Uterus (tissue), 4 donors: ENCODE measurements around the gene RIPOR3. TPM values are rescaled to one million over a fixed set of nuclear protein-coding genes. Genes with fewer than 3 reads are reported as not detected.

Experiments used
- DNase-seq, 2 donors: peaks; one replicate each; pipeline ENCODE4 v3.0.0-alpha.2; 2019 to 2020
- H3K27ac ChIP-seq, 2 donors: fragments of 200-600 bp; sonication (generic); 1 replicate in 1 of 2; 2 replicates in 1 of 2; pipeline ENCODE4 v1.5.1; 2016 to 2018
- H3K27me3 ChIP-seq, 2 donors: fragments of 200-600 bp; sonication (generic); one replicate each; pipeline ENCODE4 v1.5.1; 2018 to 2019; ENCODE audit warnings: control low read depth in 1 of 2
- H3K36me3 ChIP-seq, 2 donors: fragments of 200-600 bp; sonication (generic); one replicate each; pipeline ENCODE4 v1.5.1; 2019; ENCODE audit warnings: control low read depth in 1 of 2
- H3K4me1 ChIP-seq, 2 donors: fragments of 200-600 bp; sonication (generic); one replicate each; pipeline ENCODE4 v1.5.1; 2018 to 2019; ENCODE audit warnings: control low read depth in 1 of 2
- H3K4me3 ChIP-seq, 2 donors: fragments of 200-600 bp; sonication (generic); 1 replicate in 1 of 2; 2 replicates in 1 of 2; pipeline ENCODE4 v1.5.1; 2018 to 2019; ENCODE audit warnings: mild to moderate bottlenecking in 1 of 2
- H3K9me3 ChIP-seq, 2 donors: fragments of 200-600 bp; sonication (generic); one replicate each; pipeline ENCODE4 v1.5.1; 2019; ENCODE audit warnings: control low read depth in 1 of 2
- POLR2A ChIP-seq, 2 donors: fragments of 450-650 bp; IDR thresholded peaks; one replicate each; pipeline ENCODE4 v1.6.1; 2016; ENCODE audit warnings: antibody characterized with exemption in 2 of 2, mild to moderate bottlenecking in 1 of 2, moderate library complexity in 1 of 2
- intact Hi-C: fragments of 100-400 bp; cut with DNase I; formaldehyde crosslinking; loops from one replicate; pipeline ENCODE4 v1.15.1; 2023; ENCODE audit warnings: low total_unique reads
- total RNA-seq, 4 donors: library from RNA; depleted of rRNA in 3 of 4; stranded (reverse); fragments of >200 nt in 3 of 4; gene quantifications; one replicate each; pipeline versions ENCODE4 v1.1.0 to v1.2.4, GENCODE V29; 2014 to 2023
- TF ChIP-seq, protein P1 (sequence below), 4 experiments: fragments of 200-600 bp in 2 of 4; fragments of 450-650 bp in 2 of 4; sonication (generic) in 2 of 4; IDR thresholded peaks; one replicate each; pipeline ENCODE4 v1.5.1; 2016 to 2019; ENCODE audit warnings: antibody characterized with exemption in 4 of 4, mild to moderate bottlenecking in 2 of 4, moderate library complexity in 1 of 4
- donor health status: DM: yes; HTN: yes; CAD: no.

RIPOR3 gene
- total RNA-seq, 4 donors from 2014 or later = 9.1 to 85.4 (median 17.8) TPM

- H3K4me3 ChIP-seq = no peak overlapping the region
- no peak for DNase-seq
- no peaks in the 10 kb centered on the region for H3K36me3 ChIP-seq
- intact Hi-C loops = no loop called here
- TF ChIP-seq POLR2A (IDR thresholded peaks at IDR 0.05) = no peak
- no peaks in the 10 kb centered on the region for H3K9me3 ChIP-seq
- no peak overlapping the region for H3K27ac ChIP-seq
- no peaks in the 10 kb centered on the region for H3K27me3 ChIP-seq
- peaks cover 0 to 6% of the 10 kb centered on the region in 2 donors for H3K4me1 ChIP-seq
Observed at GRCh38 chr20:50567860-50568548, 123.3 kb downstream of the RIPOR3 start.

- H3K27me3 ChIP-seq = no peaks in the 10 kb centered on the region
- no peaks in the 10 kb centered on the region for H3K36me3 ChIP-seq
- H3K9me3 ChIP-seq = no peaks in the 10 kb centered on the region
- TF ChIP-seq, protein P1, sequence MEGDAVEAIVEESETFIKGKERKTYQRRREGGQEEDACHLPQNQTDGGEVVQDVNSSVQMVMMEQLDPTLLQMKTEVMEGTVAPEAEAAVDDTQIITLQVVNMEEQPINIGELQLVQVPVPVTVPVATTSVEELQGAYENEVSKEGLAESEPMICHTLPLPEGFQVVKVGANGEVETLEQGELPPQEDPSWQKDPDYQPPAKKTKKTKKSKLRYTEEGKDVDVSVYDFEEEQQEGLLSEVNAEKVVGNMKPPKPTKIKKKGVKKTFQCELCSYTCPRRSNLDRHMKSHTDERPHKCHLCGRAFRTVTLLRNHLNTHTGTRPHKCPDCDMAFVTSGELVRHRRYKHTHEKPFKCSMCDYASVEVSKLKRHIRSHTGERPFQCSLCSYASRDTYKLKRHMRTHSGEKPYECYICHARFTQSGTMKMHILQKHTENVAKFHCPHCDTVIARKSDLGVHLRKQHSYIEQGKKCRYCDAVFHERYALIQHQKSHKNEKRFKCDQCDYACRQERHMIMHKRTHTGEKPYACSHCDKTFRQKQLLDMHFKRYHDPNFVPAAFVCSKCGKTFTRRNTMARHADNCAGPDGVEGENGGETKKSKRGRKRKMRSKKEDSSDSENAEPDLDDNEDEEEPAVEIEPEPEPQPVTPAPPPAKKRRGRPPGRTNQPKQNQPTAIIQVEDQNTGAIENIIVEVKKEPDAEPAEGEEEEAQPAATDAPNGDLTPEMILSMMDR (IDR thresholded peaks at IDR 0.05) = no peak
- no peak for TF ChIP-seq POLR2A (IDR thresholded peaks at IDR 0.05)
- no peak overlapping the region for H3K4me3 ChIP-seq
- intact Hi-C loops = no loop called here
- H3K27ac ChIP-seq = no peak overlapping the region
- DNase-seq = no peak
- H3K4me1 ChIP-seq = no peaks in the 10 kb centered on the region
Observed at GRCh38 chr20:50565871-50566270, 125.5 kb downstream of the RIPOR3 start.

DNA sequence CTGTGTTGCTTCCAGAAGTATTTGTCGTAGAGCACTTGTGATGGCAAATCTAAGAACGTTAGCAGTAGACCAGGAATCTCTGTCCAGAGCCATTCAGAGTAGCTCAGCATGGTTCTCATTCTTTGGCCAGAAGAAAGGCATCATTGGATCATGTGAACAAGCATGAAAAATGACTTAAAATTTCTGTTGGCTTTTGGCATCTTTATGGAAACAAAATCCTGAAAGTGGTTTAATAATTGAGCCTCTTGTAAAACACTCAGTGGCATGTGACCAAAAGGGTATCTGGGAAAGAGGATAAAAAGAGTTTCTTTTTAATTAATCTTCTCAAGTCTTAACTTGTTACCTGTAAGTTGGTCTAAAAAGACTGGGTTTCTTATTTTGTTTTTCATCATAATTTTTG lies 126.0 kb downstream of the RIPOR3 start:
- no peak for TF ChIP-seq POLR2A (IDR thresholded peaks at IDR 0.05)
- TF ChIP-seq, protein P1 (IDR thresholded peaks at IDR 0.05) = no peak
- Histone ChIP-seq H3K4me3 (no peak overlapping the region), H3K27ac (no peak overlapping the region), H3K4me1 (no peaks in the 10 kb centered on the region), H3K9me3 (no peaks in the 10 kb centered on the region), H3K36me3 (no peaks in the 10 kb centered on the region), H3K27me3 (no peaks in the 10 kb centered on the region)
- no peak for DNase-seq
- intact Hi-C loops = no loop called here

- TF ChIP-seq, protein P1 (IDR thresholded peaks at IDR 0.05) = no peak
- no peak for TF ChIP-seq POLR2A (IDR thresholded peaks at IDR 0.05)
- intact Hi-C loops = no loop called here
- no peaks in the 10 kb centered on the region for H3K4me1 ChIP-seq
Observed at GRCh38 chr20:50563133-50563944, 128.0 kb downstream of the RIPOR3 start.

DNA sequence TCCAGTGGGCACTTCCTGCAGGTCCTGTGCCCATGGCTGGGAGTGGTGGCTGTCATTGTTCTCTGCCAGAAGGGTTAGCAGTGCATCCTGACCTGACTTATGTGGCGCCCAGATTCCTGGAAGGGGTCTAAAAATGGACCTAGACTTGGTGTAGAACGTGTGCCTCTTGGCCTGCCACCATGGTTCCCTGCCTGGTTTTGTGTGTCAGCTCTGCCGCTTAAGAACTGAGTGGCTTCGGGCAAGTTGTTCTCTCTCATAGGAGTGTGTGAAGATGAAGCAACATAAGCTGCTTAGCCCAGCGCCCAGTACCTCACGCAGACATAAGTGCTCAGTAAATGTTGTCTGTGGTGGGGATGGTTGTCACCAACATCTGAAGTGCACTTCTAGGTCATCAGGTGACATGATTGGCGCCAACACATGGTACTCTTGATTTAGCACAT lies 129.1 kb downstream of the RIPOR3 start:
- Histone ChIP-seq H3K4me1 (no peaks in the 10 kb centered on the region), H3K27me3 (no peaks in the 10 kb centered on the region), H3K36me3 (no peaks in the 10 kb centered on the region), H3K9me3 (no peaks in the 10 kb centered on the region), H3K4me3 (no peak overlapping the region), H3K27ac (peak overlapping the region; percentile 69 to 86)
- DNase-seq = no peak
- no peak for TF ChIP-seq POLR2A (IDR thresholded peaks at IDR 0.05)
- TF ChIP-seq, protein P1 (IDR thresholded peaks at IDR 0.05) = no peak
- intact Hi-C loops = no loop called here

More at GRCh38 chr20:50563133-50563944, 128.0 kb downstream of the RIPOR3 start:
- no peak for DNase-seq
- H3K4me3 ChIP-seq = no peak overlapping the region
- H3K36me3 ChIP-seq = no peaks in the 10 kb centered on the region
- no peak overlapping the region for H3K27ac ChIP-seq
- H3K27me3 ChIP-seq = no peaks in the 10 kb centered on the region
- no peaks in the 10 kb centered on the region for H3K9me3 ChIP-seq
